GM23338 (cell line): ENCODE measurements around the gene SMIM13.

Experiments used
- CREB1 ChIP-seq: fragments of 250-450 bp; sonication (Bioruptor Pico); IDR thresholded peaks from 2 replicates; pipeline ENCODE4 v1.5.0; 2020; ENCODE audit warnings: low read depth, mild to moderate bottlenecking, moderate library complexity
- EZH2 ChIP-seq: fragments of 200-600 bp; sonication (generic); IDR thresholded peaks from one replicate; pipeline ENCODE4 v1.8.0; 2017; ENCODE audit warnings: antibody characterized with exemption, mild to moderate bottlenecking, low read depth; ENCODE audit not compliant: unreplicated experiment
- EZH2phosphoT487 ChIP-seq: fragments of 200-600 bp; sonication (generic); IDR thresholded peaks from one replicate; pipeline ENCODE4 v1.8.1; 2018; ENCODE audit warnings: antibody characterized with exemption; ENCODE audit not compliant: unreplicated experiment
- JUNB ChIP-seq: IDR thresholded peaks from one replicate; pipeline ENCODE4 v1.6.1; 2016; ENCODE audit warnings: antibody characterized with exemption; ENCODE audit not compliant: unreplicated experiment
- POLR2AphosphoS5 ChIP-seq: IDR thresholded peaks from 2 replicates; pipeline ENCODE4 v1.6.1; 2016; ENCODE audit warnings: antibody characterized with exemption, low read depth
- ZNF331 ChIP-seq: fragments of 250-450 bp; sonication (Bioruptor Pico); IDR thresholded peaks from 2 replicates; pipeline ENCODE4 v1.5.0; 2020; ENCODE audit warnings: low read depth, mild to moderate bottlenecking, moderate library complexity
- TF ChIP-seq, protein P1 (sequence below), 2 experiments: fragments of 200-600 bp in 1 of 2; sonication (generic) in 1 of 2; conservative IDR thresholded peaks; 2 replicates each; pipeline versions ENCODE4 v1.5.1 to v1.6.1; 2016 to 2017; ENCODE audit warnings: antibody characterized with exemption in 2 of 2, low read depth in 2 of 2, mild to moderate bottlenecking in 2 of 2, moderate library complexity in 1 of 2
- TF ChIP-seq, protein P2 (sequence below): IDR thresholded peaks from 2 replicates; pipeline ENCODE4 v1.6.1; 2016; ENCODE audit warnings: antibody characterized with exemption
- TF ChIP-seq, protein P3 (sequence below): IDR thresholded peaks from one replicate; pipeline ENCODE4 v1.6.1; 2018; ENCODE audit warnings: antibody characterized with exemption; ENCODE audit not compliant: unreplicated experiment

DNA sequence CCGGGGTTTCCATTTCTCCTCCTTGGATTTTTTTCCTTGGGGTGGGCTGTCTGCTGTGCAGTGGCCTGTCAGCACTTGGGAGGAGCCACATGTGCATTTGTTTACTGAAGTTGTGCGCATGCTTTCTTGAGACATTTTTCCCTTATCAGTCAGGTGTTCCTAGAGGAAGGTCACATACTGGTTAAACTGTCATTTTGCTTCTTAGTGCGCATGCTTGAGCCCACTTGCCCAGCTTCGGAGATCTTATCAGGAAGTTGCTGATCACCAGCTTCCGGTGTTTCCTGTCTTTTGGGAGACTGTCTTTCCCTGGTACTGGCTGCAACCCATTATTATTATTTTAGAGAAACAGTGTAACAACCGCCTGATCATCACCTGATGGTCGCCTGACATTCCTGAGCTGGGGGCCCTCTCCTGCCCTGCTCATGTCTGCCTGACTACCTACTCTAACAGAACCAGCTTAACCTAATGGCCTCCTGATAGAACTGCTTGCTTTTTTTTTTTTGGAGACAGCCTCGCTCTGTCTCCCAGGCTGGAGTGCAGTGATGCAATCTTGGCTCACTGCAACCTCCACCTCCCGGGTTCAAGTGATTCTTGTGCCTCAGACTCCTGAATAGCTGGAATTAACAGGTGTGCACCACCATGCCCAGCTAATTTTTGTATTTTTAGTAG is 18.3 kb downstream of the SMIM13 start:
- TF ChIP-seq EZH2 (no peak), CREB1 (CRISPR knock-in tag) (no peak), POLR2AphosphoS5 (no peak), EZH2phosphoT487 (no peak), ZNF331 (CRISPR knock-in tag) (no peak), JUNB (no peak)
- TF ChIP-seq, protein P1, sequence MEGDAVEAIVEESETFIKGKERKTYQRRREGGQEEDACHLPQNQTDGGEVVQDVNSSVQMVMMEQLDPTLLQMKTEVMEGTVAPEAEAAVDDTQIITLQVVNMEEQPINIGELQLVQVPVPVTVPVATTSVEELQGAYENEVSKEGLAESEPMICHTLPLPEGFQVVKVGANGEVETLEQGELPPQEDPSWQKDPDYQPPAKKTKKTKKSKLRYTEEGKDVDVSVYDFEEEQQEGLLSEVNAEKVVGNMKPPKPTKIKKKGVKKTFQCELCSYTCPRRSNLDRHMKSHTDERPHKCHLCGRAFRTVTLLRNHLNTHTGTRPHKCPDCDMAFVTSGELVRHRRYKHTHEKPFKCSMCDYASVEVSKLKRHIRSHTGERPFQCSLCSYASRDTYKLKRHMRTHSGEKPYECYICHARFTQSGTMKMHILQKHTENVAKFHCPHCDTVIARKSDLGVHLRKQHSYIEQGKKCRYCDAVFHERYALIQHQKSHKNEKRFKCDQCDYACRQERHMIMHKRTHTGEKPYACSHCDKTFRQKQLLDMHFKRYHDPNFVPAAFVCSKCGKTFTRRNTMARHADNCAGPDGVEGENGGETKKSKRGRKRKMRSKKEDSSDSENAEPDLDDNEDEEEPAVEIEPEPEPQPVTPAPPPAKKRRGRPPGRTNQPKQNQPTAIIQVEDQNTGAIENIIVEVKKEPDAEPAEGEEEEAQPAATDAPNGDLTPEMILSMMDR (conservative IDR thresholded peaks at IDR 0.05; ENCODE audit: low read depth in 2 of 2): no peak
- TF ChIP-seq, protein P2, sequence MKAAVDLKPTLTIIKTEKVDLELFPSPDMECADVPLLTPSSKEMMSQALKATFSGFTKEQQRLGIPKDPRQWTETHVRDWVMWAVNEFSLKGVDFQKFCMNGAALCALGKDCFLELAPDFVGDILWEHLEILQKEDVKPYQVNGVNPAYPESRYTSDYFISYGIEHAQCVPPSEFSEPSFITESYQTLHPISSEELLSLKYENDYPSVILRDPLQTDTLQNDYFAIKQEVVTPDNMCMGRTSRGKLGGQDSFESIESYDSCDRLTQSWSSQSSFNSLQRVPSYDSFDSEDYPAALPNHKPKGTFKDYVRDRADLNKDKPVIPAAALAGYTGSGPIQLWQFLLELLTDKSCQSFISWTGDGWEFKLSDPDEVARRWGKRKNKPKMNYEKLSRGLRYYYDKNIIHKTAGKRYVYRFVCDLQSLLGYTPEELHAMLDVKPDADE: no peak
- TF ChIP-seq, protein P3, sequence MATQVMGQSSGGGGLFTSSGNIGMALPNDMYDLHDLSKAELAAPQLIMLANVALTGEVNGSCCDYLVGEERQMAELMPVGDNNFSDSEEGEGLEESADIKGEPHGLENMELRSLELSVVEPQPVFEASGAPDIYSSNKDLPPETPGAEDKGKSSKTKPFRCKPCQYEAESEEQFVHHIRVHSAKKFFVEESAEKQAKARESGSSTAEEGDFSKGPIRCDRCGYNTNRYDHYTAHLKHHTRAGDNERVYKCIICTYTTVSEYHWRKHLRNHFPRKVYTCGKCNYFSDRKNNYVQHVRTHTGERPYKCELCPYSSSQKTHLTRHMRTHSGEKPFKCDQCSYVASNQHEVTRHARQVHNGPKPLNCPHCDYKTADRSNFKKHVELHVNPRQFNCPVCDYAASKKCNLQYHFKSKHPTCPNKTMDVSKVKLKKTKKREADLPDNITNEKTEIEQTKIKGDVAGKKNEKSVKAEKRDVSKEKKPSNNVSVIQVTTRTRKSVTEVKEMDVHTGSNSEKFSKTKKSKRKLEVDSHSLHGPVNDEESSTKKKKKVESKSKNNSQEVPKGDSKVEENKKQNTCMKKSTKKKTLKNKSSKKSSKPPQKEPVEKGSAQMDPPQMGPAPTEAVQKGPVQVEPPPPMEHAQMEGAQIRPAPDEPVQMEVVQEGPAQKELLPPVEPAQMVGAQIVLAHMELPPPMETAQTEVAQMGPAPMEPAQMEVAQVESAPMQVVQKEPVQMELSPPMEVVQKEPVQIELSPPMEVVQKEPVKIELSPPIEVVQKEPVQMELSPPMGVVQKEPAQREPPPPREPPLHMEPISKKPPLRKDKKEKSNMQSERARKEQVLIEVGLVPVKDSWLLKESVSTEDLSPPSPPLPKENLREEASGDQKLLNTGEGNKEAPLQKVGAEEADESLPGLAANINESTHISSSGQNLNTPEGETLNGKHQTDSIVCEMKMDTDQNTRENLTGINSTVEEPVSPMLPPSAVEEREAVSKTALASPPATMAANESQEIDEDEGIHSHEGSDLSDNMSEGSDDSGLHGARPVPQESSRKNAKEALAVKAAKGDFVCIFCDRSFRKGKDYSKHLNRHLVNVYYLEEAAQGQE: no peak
